Stomach smooth muscle (tissue), 2 donors: Measurements from ENCODE around the gene MED12.

Source experiments
- H3K27ac ChIP-seq: one replicate; pipeline ENCODE4 v1.7.0; 2013; ENCODE audit warnings: mild to moderate bottlenecking, low read length, inconsistent platforms
- H3K27me3 ChIP-seq, 2 donors: one replicate each; pipeline ENCODE4 v1.7.0; 2013; ENCODE audit warnings: low read length in 2 of 2; ENCODE audit not compliant: insufficient read depth in 2 of 2, control insufficient read depth in 1 of 2
- H3K36me3 ChIP-seq, 2 donors: one replicate each; pipeline ENCODE4 v1.7.0; 2013; ENCODE audit warnings: low read length in 2 of 2; ENCODE audit not compliant: control insufficient read depth in 2 of 2, insufficient read depth in 2 of 2
- H3K4me1 ChIP-seq: one replicate; pipeline ENCODE4 v1.7.0; 2013; ENCODE audit warnings: low read length; ENCODE audit not compliant: control insufficient read depth, insufficient read depth
- H3K4me3 ChIP-seq, 2 donors: one replicate each; pipeline ENCODE4 v1.7.0; 2013; ENCODE audit warnings: low read length in 2 of 2
- H3K9ac ChIP-seq, 2 donors: one replicate each; pipeline ENCODE4 v1.7.0; 2013; ENCODE audit warnings: low read length in 2 of 2, mild to moderate bottlenecking in 1 of 2
- H3K9me3 ChIP-seq, 2 donors: one replicate each; pipeline ENCODE4 v1.7.0; 2013; ENCODE audit warnings: low read length in 2 of 2; ENCODE audit not compliant: control insufficient read depth in 2 of 2
- donor health status: healthy.
- donor health status: Pancreatic carcinoma.

Gene MED12

DNA sequence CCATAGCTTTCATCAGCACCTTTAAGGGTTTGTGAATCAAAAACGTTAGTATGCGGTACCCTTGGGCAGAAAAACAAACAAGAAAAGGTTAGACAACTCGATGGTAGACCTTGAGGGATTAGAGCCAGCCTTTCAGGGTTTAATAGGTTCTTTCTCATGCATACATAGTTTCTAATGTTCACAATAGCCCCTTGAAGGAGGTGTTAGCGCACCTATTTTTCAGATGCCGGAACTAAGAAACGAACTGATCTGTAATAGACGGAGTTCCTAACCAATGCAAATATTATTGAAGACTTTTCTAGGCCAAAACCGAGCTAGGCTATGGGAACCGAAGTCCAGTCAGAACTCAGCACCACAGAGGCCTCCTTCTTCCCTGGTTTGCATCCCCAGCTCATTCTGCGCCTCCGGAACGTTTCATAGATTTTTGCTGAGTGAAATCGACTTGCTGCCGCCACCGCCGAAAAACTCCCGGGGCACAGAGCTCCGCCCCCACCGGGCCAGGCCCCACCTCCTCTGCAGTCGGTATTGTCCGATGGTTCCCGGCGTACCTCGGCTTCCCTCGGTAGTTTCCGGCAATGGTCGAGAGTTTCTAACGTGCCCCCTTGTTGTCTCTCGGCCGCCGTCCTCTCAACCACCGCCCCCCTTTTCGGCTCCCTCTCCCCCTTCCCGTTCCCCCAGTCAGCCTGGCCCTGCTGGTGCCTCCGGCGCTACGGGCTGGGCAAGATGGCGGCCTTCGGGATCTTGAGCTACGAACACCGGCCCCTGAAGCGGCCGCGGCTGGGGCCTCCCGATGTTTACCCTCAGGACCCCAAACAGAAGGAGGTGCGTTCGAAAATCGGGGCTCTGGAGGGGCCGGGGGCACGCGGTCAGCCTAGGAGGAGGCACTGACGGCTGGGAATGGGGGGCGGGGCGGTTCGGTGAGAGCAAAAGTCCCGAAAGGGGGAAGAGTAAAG, at the start of gene MED12:
TSS of gene MED12 (plus strand) at position 565 of the 953 bp plus-strand sequence. CDS start at position 724, 159 bp downstream.
- H3K27me3 ChIP-seq = peaks cover 0 to 3% of the 10 kb centered on the region in 2 donors

DNA sequence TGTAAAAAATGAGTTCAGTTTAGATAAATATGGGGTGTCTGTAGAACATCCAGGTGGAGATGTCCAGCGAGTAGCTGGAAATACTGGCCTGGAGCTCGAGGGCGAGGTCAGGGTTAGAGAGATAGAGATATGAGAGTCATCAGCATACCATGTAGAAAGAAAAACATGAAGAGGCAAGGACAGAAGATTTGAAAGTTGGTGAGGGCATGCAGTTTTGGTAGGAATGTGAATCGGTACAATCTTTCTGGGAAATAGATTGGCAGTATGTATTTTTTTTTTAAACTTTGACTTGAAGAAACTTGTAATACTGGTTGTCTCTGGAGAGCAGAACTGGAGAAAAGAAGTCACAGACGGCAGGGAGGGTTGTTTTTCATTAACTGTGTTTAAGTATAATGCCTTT, 47.9 kb upstream of the MED12 start:
- no peaks in the 10 kb centered on the region for H3K4me1 ChIP-seq
- H3K4me3 ChIP-seq = no peak overlapping the region
- no peak overlapping the region for H3K9ac ChIP-seq
- no peaks in the 10 kb centered on the region for H3K9me3 ChIP-seq
- H3K36me3 ChIP-seq = no peaks in the 10 kb centered on the region
- H3K27ac ChIP-seq = no peak overlapping the region
- H3K27me3 ChIP-seq = peaks cover 0 to 4% of the 10 kb centered on the region in 2 donors

More for the DNA sequence above, at the start of gene MED12:
- Histone ChIP-seq H3K9ac (peak within 1 kb of the TSS; percentile 72 to 73), H3K36me3 (peaks cover 25% of the 10 kb centered on the region in 2 donors), H3K9me3 (no peaks in the 10 kb centered on the region), H3K4me1 (peaks cover 6% of the 10 kb centered on the region), H3K4me3 (peak within 1 kb of the TSS; percentile 70 to 73), H3K27ac (peak within 1 kb of the TSS; percentile 49)

DNA sequence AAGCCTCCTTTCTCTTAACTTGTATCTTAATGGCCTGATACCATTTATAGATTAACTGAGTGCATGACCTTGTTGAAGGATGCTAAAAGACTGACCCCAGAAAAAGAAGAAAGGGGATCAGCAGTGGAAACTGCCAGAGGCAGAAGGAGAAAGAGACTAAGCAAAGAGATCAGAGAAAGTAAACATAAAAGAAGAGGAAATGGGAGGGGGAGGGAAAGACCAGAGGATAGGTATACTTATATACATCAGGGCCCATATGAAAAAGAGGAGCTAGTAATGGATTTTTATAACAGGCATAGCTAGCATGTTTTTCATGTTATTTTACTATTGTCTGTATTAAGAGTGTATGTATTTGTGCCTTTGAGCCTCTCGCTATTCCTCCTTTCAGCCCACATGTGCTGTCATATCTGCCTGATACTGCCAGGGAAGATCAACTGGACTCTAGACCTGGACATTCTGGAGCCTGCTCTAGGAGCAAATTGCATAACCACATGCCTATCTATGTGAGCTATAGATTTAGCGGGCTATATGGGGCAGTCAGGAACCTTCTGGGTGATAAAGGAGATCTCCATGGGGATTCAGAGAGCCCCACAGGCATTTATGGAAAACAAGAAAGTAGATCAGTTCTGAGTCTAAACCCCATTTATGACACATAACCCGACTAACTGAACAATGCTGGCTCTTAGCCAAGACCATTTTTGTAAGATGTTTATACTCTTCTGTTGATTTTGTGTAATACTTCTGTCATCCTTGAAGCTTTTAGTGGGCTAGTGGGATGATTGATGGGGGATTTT, 36.9 kb upstream of the MED12 start:
- no peak overlapping the region for H3K27ac ChIP-seq
- H3K36me3 ChIP-seq = no peaks in the 10 kb centered on the region
- peaks cover 0 to 8% of the 10 kb centered on the region in 2 donors for H3K27me3 ChIP-seq
- H3K9me3 ChIP-seq = no peaks in the 10 kb centered on the region
- H3K4me1 ChIP-seq = no peaks in the 10 kb centered on the region
- no peak overlapping the region for H3K4me3 ChIP-seq
- H3K9ac ChIP-seq = no peak overlapping the region

DNA sequence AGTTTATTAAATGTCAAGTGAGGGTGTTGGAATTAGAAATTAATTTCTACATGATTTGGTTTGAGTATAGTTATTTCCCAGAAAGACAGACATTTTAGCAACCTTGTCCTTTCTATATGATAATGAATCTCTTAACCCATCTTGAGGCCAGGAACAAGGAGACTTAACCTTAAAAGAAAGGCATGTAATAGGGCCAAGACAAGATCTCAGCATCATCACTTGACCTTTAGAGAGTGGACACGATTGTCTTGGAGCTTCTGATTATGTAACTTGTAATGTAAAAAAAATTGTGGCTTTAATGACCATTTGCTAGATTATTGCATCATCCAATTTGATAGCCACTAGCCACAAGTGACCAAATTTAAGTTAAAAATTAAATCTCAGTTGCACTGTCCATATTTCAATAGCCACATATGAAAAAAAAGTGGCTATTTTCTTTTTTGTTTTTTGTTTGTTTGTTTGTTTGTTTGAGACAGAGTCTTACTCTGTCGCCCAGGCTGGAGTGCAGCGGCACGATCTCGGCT, 36.2 kb upstream of the MED12 start:
- no peak overlapping the region for H3K9ac ChIP-seq
- H3K27me3 ChIP-seq = peaks cover 0 to 4% of the 10 kb centered on the region in 2 donors
- H3K4me1 ChIP-seq = no peaks in the 10 kb centered on the region
- H3K27ac ChIP-seq = no peak overlapping the region
- H3K9me3 ChIP-seq = no peaks in the 10 kb centered on the region
- H3K36me3 ChIP-seq = no peaks in the 10 kb centered on the region
- no peak overlapping the region for H3K4me3 ChIP-seq

DNA sequence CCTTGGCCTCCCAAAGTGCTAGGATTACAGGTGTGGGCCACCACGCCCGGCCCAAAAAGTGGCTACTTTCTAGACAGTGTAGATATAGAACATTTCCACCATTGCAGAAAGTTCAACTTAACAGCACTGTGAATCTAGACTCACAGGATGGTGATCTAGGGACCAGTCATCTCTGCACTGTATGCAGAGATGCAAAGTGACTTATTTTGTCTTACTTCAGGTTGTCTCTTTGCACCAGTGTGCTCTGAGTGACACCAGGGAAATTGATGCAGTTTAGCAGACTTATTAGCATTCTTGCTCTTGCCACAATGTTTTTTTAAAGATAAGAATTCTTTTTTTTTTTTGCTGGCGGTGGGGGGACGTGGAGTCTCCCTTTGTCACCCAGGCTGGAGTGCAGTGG, 35.6 kb upstream of the MED12 start:
- Histone ChIP-seq H3K4me3 (no peak overlapping the region), H3K9ac (no peak overlapping the region), H3K9me3 (no peaks in the 10 kb centered on the region), H3K4me1 (no peaks in the 10 kb centered on the region), H3K36me3 (no peaks in the 10 kb centered on the region), H3K27ac (no peak overlapping the region), H3K27me3 (peaks cover 0 to 4% of the 10 kb centered on the region in 2 donors)

DNA sequence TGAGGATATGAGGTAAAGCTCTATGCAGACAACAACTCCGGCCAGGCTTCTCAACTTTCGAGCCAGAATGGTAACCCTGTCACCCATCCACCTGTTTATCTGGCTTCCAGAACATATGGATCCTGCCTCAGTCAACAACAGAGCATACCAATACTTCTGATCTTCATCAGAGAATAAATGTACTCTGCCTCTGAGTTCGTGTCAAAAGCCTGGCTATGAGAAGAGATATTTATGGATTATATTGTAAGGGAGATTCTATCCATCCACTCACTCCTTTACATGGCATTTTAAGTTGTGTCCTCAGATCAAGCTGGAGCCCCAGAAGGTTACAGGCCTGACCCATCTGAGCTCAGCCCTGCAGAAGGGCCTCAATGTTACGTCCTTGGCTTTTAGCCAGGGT, 32.5 kb upstream of the MED12 start:
- no peak overlapping the region for H3K27ac ChIP-seq
- peaks cover 0 to 5% of the 10 kb centered on the region in 2 donors for H3K27me3 ChIP-seq
- H3K9ac ChIP-seq = no peak overlapping the region
- no peaks in the 10 kb centered on the region for H3K4me1 ChIP-seq
- H3K36me3 ChIP-seq = no peaks in the 10 kb centered on the region
- no peak overlapping the region for H3K4me3 ChIP-seq
- no peaks in the 10 kb centered on the region for H3K9me3 ChIP-seq

DNA sequence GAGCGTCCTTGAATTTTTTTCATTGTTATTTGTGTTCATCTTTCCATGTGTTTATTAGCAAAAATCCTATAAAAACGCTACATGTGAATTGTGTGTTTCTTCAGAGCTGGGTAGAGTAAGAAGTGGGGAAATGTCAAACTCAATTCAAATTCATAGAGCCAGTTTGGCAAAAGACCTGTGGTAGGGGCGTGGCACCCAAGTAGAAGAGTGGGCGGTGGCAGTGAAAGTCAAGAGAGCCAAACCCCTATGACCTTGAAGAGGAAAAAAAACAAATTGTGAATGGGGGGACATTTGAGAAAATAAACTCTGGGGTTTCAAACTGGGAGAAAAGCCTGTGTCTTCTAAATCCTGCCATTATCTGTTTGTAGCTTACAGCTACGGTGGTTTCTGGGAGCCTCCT, 27.1 kb upstream of the MED12 start:
- Histone ChIP-seq H3K36me3 (no peaks in the 10 kb centered on the region), H3K27ac (no peak overlapping the region)

DNA sequence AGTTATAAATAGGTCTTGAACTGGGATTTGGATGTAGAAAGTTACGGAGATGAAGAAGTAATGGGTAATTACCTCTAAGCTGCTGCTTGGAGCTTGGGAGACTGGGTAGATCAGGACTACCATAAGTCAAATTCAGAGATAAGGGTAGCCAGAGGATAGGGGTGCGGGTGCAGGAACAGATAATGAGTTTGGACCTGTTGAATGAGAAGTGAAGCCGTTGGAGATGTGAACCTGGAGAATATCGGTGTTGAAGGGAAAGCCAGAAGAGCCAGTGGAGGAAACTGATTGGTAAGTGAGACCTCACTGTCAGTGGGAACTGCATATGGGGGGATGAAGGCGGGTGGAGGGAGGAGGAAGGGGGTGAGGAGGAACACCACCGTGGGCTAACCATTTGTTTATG, 23.4 kb upstream of the MED12 start:
- no peak overlapping the region for H3K27ac ChIP-seq
- H3K9ac ChIP-seq = peak overlapping the region in 1 of 2 donors; percentile 63
- no peaks in the 10 kb centered on the region for H3K9me3 ChIP-seq
- H3K4me3 ChIP-seq = peak overlapping the region; percentile 70 to 81
- peaks cover 0 to 6% of the 10 kb centered on the region in 2 donors for H3K27me3 ChIP-seq
- peaks cover 12% of the 10 kb centered on the region for H3K4me1 ChIP-seq
- H3K36me3 ChIP-seq = no peaks in the 10 kb centered on the region

More for the DNA sequence above, 27.1 kb upstream of the MED12 start:
- no peak overlapping the region for H3K9ac ChIP-seq
- H3K27me3 ChIP-seq = peaks cover 0 to 4% of the 10 kb centered on the region in 2 donors
- no peaks in the 10 kb centered on the region for H3K9me3 ChIP-seq
- H3K4me1 ChIP-seq = peaks cover 4% of the 10 kb centered on the region
- H3K4me3 ChIP-seq = no peak overlapping the region

DNA sequence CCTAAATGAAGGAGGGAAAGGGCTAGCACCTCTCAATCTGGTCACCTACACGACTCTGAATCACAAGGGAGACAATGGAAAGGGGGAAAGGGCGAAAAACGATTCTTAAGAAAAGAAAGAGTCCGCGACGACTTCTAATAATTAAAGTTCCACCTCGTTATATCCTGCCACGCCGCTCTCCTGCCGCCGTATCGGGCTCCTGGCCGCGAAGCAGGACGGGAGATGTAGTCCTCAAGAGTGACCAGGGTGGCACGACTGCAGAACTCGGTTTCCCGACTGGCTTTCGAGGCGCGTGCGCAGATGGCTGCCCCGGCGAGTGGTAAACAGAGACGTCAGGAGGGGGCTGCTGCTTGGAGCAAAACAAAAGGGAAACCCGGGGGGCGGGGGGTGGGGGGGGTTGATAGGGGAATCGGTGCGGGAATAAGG, 22.8 kb upstream of the MED12 start, which contains the start of gene FOXO4:
TSS of gene FOXO4 (plus strand) at position 297 of the 426 bp plus-strand sequence. CDS start 678 bp downstream, outside the sequence.
- Histone ChIP-seq H3K9ac (peak within 1 kb of the TSS; percentile 63 to 74), H3K4me1 (peaks cover 12% of the 10 kb centered on the region), H3K4me3 (peak within 1 kb of the TSS; percentile 81 to 84), H3K9me3 (no peaks in the 10 kb centered on the region), H3K36me3 (no peaks in the 10 kb centered on the region), H3K27ac (no peak within 1 kb of the TSS), H3K27me3 (peaks cover 0 to 6% of the 10 kb centered on the region in 2 donors)

DNA sequence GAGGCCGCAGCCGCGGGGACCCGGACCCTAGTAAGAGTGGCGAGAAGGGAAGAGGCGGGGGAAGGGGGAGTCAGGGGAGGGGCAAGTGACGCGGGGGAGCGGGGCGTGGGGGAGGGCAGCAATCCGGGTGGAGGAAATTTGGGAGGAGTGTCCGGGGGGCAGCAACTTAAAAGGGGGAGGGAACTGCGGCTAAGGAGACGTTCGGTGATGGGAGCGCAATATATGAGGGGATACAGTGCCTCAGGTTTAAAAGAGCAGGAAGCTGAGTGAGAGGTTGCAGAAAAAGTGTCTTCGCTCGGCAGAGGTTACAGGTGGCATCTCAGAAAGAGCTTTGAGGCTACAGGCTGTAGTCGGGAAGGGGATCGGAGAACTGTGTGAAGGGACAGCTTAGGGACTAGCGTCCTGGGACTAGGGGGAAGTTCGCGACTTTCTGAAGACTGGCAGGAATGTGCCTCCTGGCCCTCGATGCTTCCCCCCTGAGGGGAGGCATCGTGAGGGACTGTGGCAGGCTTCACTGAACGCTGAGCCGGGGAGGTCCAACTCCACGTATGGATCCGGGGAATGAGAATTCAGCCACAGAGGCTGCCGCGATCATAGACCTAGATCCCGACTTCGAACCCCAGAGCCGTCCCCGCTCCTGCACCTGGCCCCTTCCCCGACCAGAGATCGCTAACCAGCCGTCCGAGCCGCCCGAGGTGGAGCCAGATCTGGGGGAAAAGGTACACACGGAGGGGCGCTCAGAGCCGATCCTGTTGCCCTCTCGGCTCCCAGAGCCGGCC, 22.2 kb upstream of the MED12 start:
- H3K9ac ChIP-seq = peak overlapping the region; percentile 60 to 74
- peaks cover 12% of the 10 kb centered on the region for H3K4me1 ChIP-seq
- H3K9me3 ChIP-seq = no peaks in the 10 kb centered on the region
- no peak overlapping the region for H3K27ac ChIP-seq
- peak overlapping the region; percentile 81 to 84 for H3K4me3 ChIP-seq
- H3K27me3 ChIP-seq = peaks cover 0 to 6% of the 10 kb centered on the region in 2 donors
- no peaks in the 10 kb centered on the region for H3K36me3 ChIP-seq
